Measurements from ENCODE around the gene PRKN. TPM values are rescaled to one million over a fixed set of nuclear protein-coding genes. Genes with fewer than 3 reads are reported as not detected.

The PRKN gene
- total and polyA plus RNA-seq, 2 experiments from 2014 or later: 0.10 to 0.84 TPM

- Mint-ChIP-seq H3K4me3 (no peak overlapping the region), H3K9me3 (no peaks in the 10 kb centered on the region), H3K27me3 (ENCODE audit: insufficient read depth, low read depth, poor library complexity) (peaks cover 2% of the 10 kb centered on the region), H3K36me3 (ENCODE audit: low read depth) (no peaks in the 10 kb centered on the region), H3K27ac (peak overlapping the region; percentile 42; the same call in 1 of the 2 replicates), H3K4me1 (no peaks in the 10 kb centered on the region; the same call in 2 of the 3 replicates)
- Histone ChIP-seq H3K27ac (ENCODE audit: low read depth) (no peak overlapping the region), H3K4me2 (no peak overlapping the region), H3K4me1 (ENCODE audit: insufficient read depth) (no peaks in the 10 kb centered on the region), H3F3A (replicated peaks; ENCODE audit: low read depth) (no peaks in the 10 kb centered on the region), H3K36me3 (ENCODE audit: insufficient read depth) (no peaks in the 10 kb centered on the region), H3K9me2 (ENCODE audit: insufficient read depth) (no peaks in the 10 kb centered on the region), H2AFZ (0 out of 2 replicates have a peak overlapping the region, but pooled peaks have one; percentile 9), H3K4me3 (no peak overlapping the region), H3K79me2 (replicated peaks; ENCODE audit: insufficient read depth) (no peaks in the 10 kb centered on the region), H3K27me3 (ENCODE audit: insufficient read depth) (no peaks in the 10 kb centered on the region), H4K20me1 (replicated peaks; ENCODE audit: insufficient read depth) (no peaks in the 10 kb centered on the region)
- ATAC-seq: peak; percentile 98
- TF ChIP-seq CTCF (conservative IDR thresholded peaks at IDR 0.05; ENCODE audit: low read depth in 2 of 2) (peak; percentile 87 to 90), CREB1 (CRISPR knock-in tag; IDR thresholded peaks at IDR 0.05; ENCODE audit: low read depth) (no peak)
- peak; percentile 96 for DNase-seq (ENCODE audit: low spot score)
Measured at GRCh38 chr6:161748535-161749416, 978.8 kb downstream of the PRKN start.

GRCh38 chr6:161747506-161747905, 980.1 kb downstream of the PRKN start:
- no peak overlapping the region for H3K27ac Mint-ChIP-seq
- H3K27me3 ChIP-seq (ENCODE audit: insufficient read depth): no peaks in the 10 kb centered on the region
- no peaks in the 10 kb centered on the region; the same call in 2 of the 3 replicates for H3K9me3 Mint-ChIP-seq
- H3K4me3 ChIP-seq: no peak overlapping the region
- H3K4me1 ChIP-seq (ENCODE audit: insufficient read depth): no peaks in the 10 kb centered on the region
- no peak for ATAC-seq
- no peak overlapping the region for H2AFZ ChIP-seq
- no peaks in the 10 kb centered on the region for H3K36me3 ChIP-seq (ENCODE audit: insufficient read depth)
- no peaks in the 10 kb centered on the region for H3F3A ChIP-seq (replicated peaks; ENCODE audit: low read depth)
- H3K4me1 Mint-ChIP-seq: no peaks in the 10 kb centered on the region; the same call in 2 of the 3 replicates
- H3K27me3 Mint-ChIP-seq (ENCODE audit: insufficient read depth, low read depth, poor library complexity): peaks cover 2% of the 10 kb centered on the region
- H3K4me3 Mint-ChIP-seq: no peak overlapping the region
- no peaks in the 10 kb centered on the region for H3K79me2 ChIP-seq (replicated peaks; ENCODE audit: insufficient read depth)
- no peak overlapping the region for H3K27ac ChIP-seq (ENCODE audit: low read depth)
- H4K20me1 ChIP-seq (replicated peaks; ENCODE audit: insufficient read depth): no peaks in the 10 kb centered on the region
- no peaks in the 10 kb centered on the region for H3K36me3 Mint-ChIP-seq (ENCODE audit: low read depth)
- H3K9me2 ChIP-seq (ENCODE audit: insufficient read depth): no peaks in the 10 kb centered on the region
- H3K4me2 ChIP-seq: no peak overlapping the region
- DNase-seq (ENCODE audit: low spot score): no peak
- TF ChIP-seq ZNF331 (CRISPR knock-in tag; IDR thresholded peaks at IDR 0.05; ENCODE audit: low read depth): no peak
- TF ChIP-seq POLR2AphosphoS5 (IDR thresholded peaks at IDR 0.05; ENCODE audit: low read depth): no peak
- no peak for TF ChIP-seq REST (IDR thresholded peaks at IDR 0.05; ENCODE audit: unreplicated experiment)
- TF ChIP-seq JUNB (IDR thresholded peaks at IDR 0.05; ENCODE audit: unreplicated experiment): no peak
- TF ChIP-seq STAT1 (IDR thresholded peaks at IDR 0.05; ENCODE audit: unreplicated experiment): no peak
- no peak for TF ChIP-seq ETS1 (IDR thresholded peaks at IDR 0.05)
- TF ChIP-seq EZH2 (IDR thresholded peaks at IDR 0.05; ENCODE audit: low read depth, unreplicated experiment): no peak
- no peak for TF ChIP-seq EZH2phosphoT487 (IDR thresholded peaks at IDR 0.05; ENCODE audit: unreplicated experiment)

Measured in GM23338 (cell line).